ENCODE measurements around the gene EPB41L2. TPM values are rescaled to one million over a fixed set of nuclear protein-coding genes. Genes with fewer than 3 reads are reported as not detected.
"Not testable (repeated sequence)": the region's sequence is repeated elsewhere in the genome, so short reads cannot be mapped to it uniquely, and the experiment has no call there.

Gene EPB41L2
- total and polyA plus RNA-seq, 2 experiments from 2014 or later: 23.2 to 31.3 TPM

- in situ Hi-C loops (cut with MboI): no loop called here
- H3K79me2 ChIP-seq (ENCODE audit: insufficient read depth): peaks cover 45% of the 10 kb centered on the region
Observed at GRCh38 chr6:130993292-130993765, 69.7 kb downstream of the EPB41L2 start.

GRCh38 chr6:130991422-130992137, 71.5 kb downstream of the EPB41L2 start:
- H3K4me1 ChIP-seq (ENCODE audit: insufficient read depth): peaks cover 7% of the 10 kb centered on the region
- H3K27ac ChIP-seq: no peak overlapping the region
- H3K27me3 ChIP-seq (replicated peaks; ENCODE audit: insufficient read depth): no peaks in the 10 kb centered on the region
- H4K20me1 ChIP-seq (ENCODE audit: insufficient read depth): no peaks in the 10 kb centered on the region
- no peak overlapping the region for H3K9ac ChIP-seq
- TF ChIP-seq EZH2 (IDR thresholded peaks at IDR 0.05; ENCODE audit: insufficient read depth, poor library complexity, severe bottlenecking): no peak
- TF ChIP-seq EZH2phosphoT487 (IDR thresholded peaks at IDR 0.05; ENCODE audit: insufficient read depth, low read depth): no peak
- H3K9me2 ChIP-seq (ENCODE audit: insufficient read depth): no peaks in the 10 kb centered on the region
- in situ Hi-C loops (cut with MboI): no loop called here
- WGBS, 2 experiments (ENCODE audit: low coverage in 1 of 2, low lambda C conversion rate in 2 of 2, missing lambda C conversion rate in 2 of 2): 38 to 39% methylated on average over 6 of the region's 6 CpGs
- peaks cover 3% of the 10 kb centered on the region for H3F3A ChIP-seq (ENCODE audit: insufficient read depth)
- H3K4me3 ChIP-seq: no peak overlapping the region
- no peak overlapping the region for H3K4me2 ChIP-seq (ENCODE audit: unreplicated experiment)
- no peaks in the 10 kb centered on the region for H3K9me3 ChIP-seq (ENCODE audit: low read depth)
- no peak overlapping the region for H2AFZ ChIP-seq
- H3K79me2 ChIP-seq (ENCODE audit: insufficient read depth): peaks cover 51% of the 10 kb centered on the region
- DNase-seq: no peak
- no peaks in the 10 kb centered on the region for H3K36me3 ChIP-seq (ENCODE audit: low read depth)

More at GRCh38 chr6:130993292-130993765, 69.7 kb downstream of the EPB41L2 start:
- Histone ChIP-seq H3K4me1 (ENCODE audit: insufficient read depth) (peaks cover 18% of the 10 kb centered on the region), H3K4me3 (no peak overlapping the region), H3K27ac (no peak overlapping the region), H3K9me2 (ENCODE audit: insufficient read depth) (no peaks in the 10 kb centered on the region), H3K9ac (no peak overlapping the region), H3K4me2 (ENCODE audit: unreplicated experiment) (no peak overlapping the region), H3K36me3 (ENCODE audit: low read depth) (no peaks in the 10 kb centered on the region), H4K20me1 (ENCODE audit: insufficient read depth) (no peaks in the 10 kb centered on the region), H3K9me3 (ENCODE audit: low read depth) (no peaks in the 10 kb centered on the region), H2AFZ (no peak overlapping the region), H3K27me3 (replicated peaks; ENCODE audit: insufficient read depth) (no peaks in the 10 kb centered on the region), H3F3A (ENCODE audit: insufficient read depth) (peaks cover 9% of the 10 kb centered on the region)
- TF ChIP-seq EZH2phosphoT487 (IDR thresholded peaks at IDR 0.05; ENCODE audit: insufficient read depth, low read depth) (no peak), EZH2 (IDR thresholded peaks at IDR 0.05; ENCODE audit: insufficient read depth, poor library complexity, severe bottlenecking) (no peak)
- no peak for DNase-seq
- WGBS, 2 experiments (ENCODE audit: low coverage in 1 of 2, low lambda C conversion rate in 2 of 2, missing lambda C conversion rate in 2 of 2): 95 to 98% methylated on average over 11 of the region's 11 CpGs

- H3K36me3 ChIP-seq (ENCODE audit: low read depth); in situ Hi-C loops (cut with MboI); H4K20me1 ChIP-seq (ENCODE audit: insufficient read depth); H3K27ac ChIP-seq; H3K4me1 ChIP-seq (ENCODE audit: insufficient read depth); H3F3A ChIP-seq (ENCODE audit: insufficient read depth); H3K9me3 ChIP-seq (ENCODE audit: low read depth); DNase-seq; H3K4me2 ChIP-seq (ENCODE audit: unreplicated experiment); H3K4me3 ChIP-seq; H3K9ac ChIP-seq; H3K9me2 ChIP-seq (ENCODE audit: insufficient read depth); H2AFZ ChIP-seq; H3K27me3 ChIP-seq (replicated peaks; ENCODE audit: insufficient read depth): not testable (repeated sequence)
- H3K79me2 ChIP-seq (ENCODE audit: insufficient read depth): peaks cover 54% of the 10 kb centered on the region
- WGBS, 2 experiments (ENCODE audit: low coverage in 1 of 2, low lambda C conversion rate in 2 of 2, missing lambda C conversion rate in 2 of 2): 91 to 93% methylated on average over 5 of the region's 5 CpGs
Observed at GRCh38 chr6:130987539-130987938, 75.5 kb downstream of the EPB41L2 start.

GRCh38 chr6:130985115-130985514, 77.9 kb downstream of the EPB41L2 start:
- in situ Hi-C loops (cut with MboI): no loop called here
- H4K20me1 ChIP-seq (ENCODE audit: insufficient read depth): no peaks in the 10 kb centered on the region
- H3K79me2 ChIP-seq (ENCODE audit: insufficient read depth): peaks cover 48% of the 10 kb centered on the region
- H3K36me3 ChIP-seq (ENCODE audit: low read depth): no peaks in the 10 kb centered on the region
- H3F3A ChIP-seq (ENCODE audit: insufficient read depth): no peaks in the 10 kb centered on the region
- no peaks in the 10 kb centered on the region for H3K4me1 ChIP-seq (ENCODE audit: insufficient read depth)
- WGBS, 2 experiments (ENCODE audit: low coverage in 1 of 2, low lambda C conversion rate in 2 of 2, missing lambda C conversion rate in 2 of 2): 97% methylated on average over 8 of the region's 8 CpGs
- no peak overlapping the region for H2AFZ ChIP-seq
- TF ChIP-seq EZH2 (IDR thresholded peaks at IDR 0.05; ENCODE audit: insufficient read depth, poor library complexity, severe bottlenecking) (no peak), EZH2phosphoT487 (IDR thresholded peaks at IDR 0.05; ENCODE audit: insufficient read depth, low read depth) (no peak)
- H3K9ac ChIP-seq: no peak overlapping the region
- H3K27ac ChIP-seq: no peak overlapping the region
- no peak overlapping the region for H3K4me3 ChIP-seq
- no peak overlapping the region for H3K4me2 ChIP-seq (ENCODE audit: unreplicated experiment)
- H3K9me3 ChIP-seq (ENCODE audit: low read depth): no peaks in the 10 kb centered on the region
- no peaks in the 10 kb centered on the region for H3K9me2 ChIP-seq (ENCODE audit: insufficient read depth)
- DNase-seq: no peak
- H3K27me3 ChIP-seq (replicated peaks; ENCODE audit: insufficient read depth): no peaks in the 10 kb centered on the region
